Middle frontal gyrus (tissue), 1 donor: ENCODE results near the gene RAD23A.

Source experiments
- DNase-seq: peaks from one replicate; pipeline ENCODE4 v3.0.0-alpha.2; 2015; ENCODE audit warnings: low spot score; ENCODE audit errors: extremely low spot score

Gene RAD23A

DNA sequence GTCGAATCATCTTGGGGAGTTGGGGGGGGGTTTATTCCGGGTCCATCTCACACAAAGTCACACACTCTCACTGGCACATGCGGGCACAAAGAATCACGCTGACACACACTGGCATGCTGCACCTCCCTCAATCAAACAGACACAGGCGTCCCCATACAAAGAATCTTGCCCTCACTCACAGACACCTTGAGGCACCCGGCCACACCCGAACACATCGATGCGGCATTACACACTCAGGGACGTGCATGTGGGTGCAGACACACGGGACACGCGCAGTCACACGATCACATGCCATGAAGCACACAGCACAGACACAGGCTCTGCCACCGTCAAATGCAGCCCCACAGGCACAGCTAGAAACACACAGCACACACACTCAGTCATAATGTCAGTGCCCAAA lies 57.4 kb downstream of the RAD23A start:
- no peak for DNase-seq
